HG02943 (cell line): Measurements from ENCODE around the gene RGL3.
"Not testable (repeated sequence)": the region's sequence is repeated elsewhere in the genome, so short reads cannot be mapped to it uniquely, and the experiment has no call there.

ENCODE experiments used
- ATAC-seq: cut with Tn5 transposase; IDR thresholded peaks from one replicate; pipeline ENCODE4 v1.9.1; 2021; ENCODE audit warnings: mild to moderate bottlenecking, low read depth, moderate library complexity; ENCODE audit not compliant: unreplicated experiment

Gene RGL3

DNA sequence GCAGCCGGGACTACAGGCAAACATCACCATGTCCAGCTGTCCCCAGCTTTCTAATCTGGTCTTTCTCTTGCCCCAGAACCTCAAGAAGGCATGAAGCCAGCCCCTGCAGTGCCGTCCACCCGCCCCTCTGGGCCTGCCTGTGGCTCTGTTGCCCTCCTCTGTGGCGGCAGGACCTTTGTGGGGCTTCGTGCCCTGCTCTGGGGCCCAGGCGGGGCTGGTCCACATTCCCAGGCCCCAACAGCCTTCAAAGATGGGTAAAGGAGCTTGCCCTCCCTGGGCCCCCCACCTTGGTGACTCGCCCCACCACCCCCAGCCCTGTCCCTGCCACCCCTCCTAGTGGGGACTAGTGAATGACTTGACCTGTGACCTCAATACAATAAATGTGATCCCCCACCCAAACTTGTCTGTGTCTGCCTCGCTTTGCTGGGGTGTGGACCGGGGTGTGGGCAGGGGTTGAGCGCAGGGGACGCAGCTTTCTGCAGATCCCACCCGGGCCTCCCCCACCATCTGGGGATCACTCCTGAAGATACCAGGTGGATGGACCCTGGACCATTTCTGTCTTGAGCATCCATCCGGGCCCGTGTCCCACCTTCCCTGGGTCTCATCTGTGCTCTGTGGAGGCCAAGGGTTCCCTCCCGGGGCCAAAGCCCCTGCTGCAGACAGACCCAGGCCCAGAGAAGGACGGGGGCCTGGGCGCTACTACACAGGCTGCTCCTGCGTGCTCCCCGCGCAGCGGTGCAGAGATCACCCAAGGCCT lies 31.6 kb upstream of the RGL3 start:
- ATAC-seq: no peak

DNA sequence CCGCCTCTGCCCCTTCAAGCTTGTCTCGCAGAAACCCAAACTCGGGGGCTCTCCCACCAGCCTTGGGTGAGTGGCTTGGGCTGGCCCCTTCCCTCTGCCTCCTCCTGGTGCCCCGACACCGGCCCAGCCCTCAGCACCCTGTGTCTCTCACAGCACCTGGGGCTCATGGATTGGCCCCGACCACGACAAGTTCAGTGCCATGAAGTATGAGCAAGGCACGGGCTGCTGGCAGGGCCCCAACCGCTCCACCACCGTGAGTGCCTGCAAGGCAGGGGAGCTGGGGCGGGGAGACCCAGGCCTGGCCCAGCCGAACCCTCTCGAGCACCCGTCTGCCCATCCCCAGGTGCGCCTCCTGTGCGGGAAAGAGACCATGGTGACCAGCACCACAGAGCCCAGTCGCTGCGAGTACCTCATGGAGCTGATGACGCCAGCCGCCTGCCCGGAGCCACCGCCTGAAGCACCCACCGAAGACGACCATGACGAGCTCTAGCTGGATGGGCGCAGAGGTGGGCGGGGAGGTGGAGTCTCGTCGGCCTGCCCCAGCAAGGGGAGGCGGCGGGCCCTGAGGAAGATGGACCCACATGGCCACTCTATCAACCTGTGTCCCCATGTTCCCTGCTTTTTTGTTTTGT lies 29.9 kb upstream of the RGL3 start:
- ATAC-seq: no peak

DNA sequence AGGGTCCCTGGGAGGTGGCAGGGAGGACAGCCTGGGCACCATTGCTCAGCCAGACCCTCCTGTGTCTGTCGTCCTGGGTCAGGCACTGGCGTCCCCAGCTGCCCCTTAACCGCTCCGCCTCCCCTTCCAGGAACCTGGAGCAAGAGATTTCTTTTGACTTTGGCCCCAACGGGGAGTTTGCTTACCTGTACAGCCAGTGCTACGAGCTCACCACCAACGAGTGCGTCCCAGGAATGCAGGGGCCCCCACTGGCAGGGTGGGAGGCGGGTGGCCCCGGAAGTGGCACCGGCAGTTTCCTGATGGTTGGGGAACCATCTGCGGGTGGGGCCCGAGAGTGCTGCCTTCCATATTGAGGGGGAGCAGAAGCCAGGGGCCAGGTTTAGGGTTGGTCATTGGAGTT lies 29.3 kb upstream of the RGL3 start:
- no peak for ATAC-seq

DNA sequence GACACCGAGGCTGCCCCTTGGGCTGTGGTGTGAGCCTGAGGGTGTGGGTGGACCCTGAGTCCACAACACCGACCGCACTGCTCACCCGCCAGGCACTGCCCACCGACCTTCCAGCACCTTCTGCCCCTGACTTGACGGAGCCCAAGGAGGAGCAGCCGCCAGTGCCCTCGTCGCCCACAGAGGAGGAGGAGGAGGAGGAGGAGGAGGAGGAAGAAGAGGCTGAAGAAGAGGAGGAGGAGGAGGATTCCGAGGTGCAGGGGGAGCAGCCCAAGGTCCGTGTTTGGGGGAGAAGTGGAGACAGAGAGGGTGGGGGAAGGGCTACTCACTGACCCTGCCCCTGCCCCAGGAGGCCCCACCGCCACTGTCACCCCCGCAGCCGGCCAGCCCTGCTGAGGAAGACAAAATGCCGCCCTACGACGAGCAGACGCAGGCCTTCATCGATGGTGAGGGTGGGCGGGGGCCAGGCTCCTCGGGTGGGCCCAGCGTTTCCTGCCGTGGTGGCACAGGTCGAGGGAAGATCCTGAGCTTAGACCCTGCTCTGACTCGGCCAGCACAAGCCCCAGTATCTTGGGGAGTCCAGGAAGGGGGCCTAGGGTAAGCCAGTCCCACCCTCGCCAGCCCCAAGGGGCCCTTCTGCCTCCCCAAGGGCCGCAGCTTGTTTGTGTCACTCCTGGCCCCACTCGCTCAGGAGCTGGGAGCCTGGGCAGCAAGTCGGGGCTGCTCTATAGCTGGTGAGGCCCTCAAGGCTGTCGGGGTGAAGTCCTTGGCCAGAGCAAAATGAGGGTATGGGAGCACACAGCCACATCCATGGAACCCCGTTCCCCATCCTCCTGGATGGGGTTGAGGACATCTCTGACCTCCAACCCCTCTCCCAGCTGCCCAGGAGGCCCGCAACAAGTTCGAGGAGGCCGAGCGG lies 28.5 kb upstream of the RGL3 start:
- no peak for ATAC-seq

DNA sequence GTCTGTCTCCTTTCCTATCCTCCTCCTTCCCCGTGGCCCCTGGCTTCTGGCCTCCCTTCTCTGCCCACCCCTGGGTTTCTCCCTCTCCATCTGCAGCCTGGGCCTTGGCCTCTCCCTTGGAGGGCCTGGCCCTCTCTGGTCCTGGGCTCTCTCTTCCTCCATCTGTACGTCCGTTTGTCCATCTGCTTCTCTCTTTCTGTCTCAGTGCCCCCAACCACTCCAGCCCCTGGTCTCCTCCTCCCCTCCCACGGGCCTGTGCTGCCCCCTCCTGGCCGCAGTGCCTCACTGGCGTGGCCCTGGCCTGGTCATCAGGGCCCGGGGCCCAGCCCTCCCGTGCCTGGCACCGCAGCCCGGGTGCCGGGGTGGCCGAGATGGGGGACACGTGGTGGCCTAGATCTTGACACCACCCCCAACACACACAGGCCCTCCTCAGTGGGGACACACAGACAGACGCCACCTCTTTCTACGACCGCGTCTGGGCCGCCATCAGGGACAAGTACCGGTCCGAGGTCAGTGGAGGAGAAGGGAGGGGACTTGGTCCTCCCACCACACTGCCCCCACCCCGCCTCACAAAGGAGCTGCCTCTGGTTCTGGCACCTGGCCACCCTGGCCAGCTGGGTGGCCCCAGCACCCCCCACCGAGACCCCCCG lies 27.7 kb upstream of the RGL3 start:
- no peak for ATAC-seq

DNA sequence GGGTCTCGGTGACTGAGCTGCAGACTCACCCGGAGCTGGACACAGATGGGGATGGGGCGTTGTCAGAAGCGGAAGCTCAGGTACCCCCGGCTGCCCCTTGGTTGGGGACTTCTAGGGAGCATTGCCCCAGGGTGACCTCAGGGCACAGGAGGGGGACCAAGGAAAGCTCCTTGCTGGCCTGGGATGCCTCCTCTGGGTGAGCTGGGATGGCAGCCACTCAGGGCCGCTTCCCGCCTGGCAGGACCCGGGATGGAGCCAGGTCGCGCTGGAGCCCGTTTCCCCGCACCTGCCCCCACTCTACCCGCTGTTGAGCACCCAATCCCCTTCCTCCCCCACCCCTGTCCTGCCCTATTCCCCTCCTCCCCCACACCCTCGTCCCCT lies 27.1 kb upstream of the RGL3 start:
- ATAC-seq: no peak

DNA sequence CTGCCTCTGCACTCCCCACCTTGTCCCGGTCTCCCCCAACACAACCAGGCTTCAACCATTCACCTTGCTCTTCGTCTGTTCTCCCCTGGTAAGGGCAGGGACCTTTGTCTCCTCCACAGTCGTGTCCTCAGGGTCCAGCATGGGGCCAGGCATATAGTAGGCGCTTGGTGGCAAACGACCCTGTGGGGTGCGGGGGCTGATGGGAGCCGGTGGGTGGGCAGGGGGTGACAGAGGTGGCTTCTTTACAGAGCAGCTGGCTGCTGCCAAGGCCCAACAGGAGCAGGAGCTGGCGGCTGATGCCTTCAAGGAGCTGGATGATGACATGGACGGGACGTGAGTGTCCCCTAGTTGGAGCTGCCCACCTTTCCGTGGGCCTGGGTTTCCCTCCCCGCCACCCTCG lies 26.0 kb upstream of the RGL3 start:
- ATAC-seq: no peak

DNA sequence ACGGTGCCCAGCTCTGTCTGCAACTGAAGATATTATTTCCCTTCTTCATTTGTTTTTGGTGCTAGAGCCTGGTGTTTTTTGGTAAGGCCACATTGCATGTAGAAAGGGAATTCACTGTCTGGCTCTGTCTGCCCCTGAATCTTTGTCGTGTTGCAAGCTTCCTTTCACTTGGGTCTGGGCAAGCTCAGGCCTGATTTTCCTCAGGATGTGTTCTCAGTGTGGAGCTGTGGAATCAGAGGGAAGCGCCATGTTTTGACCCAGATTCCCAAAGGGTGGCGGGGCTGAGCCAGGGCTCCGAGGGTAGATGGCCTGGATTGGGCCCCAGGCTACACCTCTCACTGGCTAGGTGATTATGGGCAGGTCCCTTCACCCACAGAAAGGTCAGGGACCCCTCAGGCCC lies 24.9 kb upstream of the RGL3 start:
- no peak for ATAC-seq

DNA sequence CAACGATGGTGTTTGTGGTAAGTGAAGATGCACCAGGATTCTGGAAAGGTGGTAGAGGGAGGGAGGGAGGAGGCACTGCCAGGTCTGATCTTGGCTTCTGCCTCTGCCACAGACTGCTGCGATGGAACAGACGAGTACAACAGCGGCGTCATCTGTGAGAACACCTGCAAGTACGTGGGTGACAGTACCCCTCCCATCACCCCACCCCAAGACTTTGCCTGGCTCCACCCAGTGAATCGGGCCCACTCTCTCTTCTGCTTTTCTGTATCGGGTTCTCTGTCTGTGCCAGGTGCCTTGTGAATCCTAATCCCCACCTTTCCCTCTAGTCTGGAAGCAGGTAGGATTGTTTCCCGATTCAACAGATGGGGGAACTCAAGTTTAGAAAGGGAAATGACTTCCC lies 18.8 kb upstream of the RGL3 start:
- ATAC-seq: no peak

DNA sequence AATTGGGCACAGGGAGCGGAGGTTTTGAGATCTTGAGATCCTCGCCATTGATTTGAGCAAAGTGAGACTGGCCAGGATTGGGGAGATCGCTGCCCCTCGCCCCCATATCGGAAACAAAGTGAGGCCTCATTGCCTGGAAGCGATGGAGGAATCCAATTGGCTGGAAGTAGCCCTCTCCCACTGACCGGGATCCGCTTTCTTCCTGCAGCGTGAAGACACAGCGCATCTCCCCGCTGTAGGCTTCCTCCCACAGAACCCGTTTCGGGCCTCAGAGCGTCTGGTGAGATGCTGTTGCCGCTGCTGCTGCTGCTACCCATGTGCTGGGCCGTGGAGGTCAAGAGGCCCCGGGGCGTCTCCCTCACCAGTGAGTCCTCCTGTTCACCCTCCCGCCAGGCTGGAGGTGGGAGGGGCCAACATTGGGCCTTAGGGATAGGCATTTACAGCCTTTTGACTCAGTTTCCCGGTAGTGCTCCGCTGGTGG lies 16.8 kb upstream of the RGL3 start:
- ATAC-seq: no peak

DNA sequence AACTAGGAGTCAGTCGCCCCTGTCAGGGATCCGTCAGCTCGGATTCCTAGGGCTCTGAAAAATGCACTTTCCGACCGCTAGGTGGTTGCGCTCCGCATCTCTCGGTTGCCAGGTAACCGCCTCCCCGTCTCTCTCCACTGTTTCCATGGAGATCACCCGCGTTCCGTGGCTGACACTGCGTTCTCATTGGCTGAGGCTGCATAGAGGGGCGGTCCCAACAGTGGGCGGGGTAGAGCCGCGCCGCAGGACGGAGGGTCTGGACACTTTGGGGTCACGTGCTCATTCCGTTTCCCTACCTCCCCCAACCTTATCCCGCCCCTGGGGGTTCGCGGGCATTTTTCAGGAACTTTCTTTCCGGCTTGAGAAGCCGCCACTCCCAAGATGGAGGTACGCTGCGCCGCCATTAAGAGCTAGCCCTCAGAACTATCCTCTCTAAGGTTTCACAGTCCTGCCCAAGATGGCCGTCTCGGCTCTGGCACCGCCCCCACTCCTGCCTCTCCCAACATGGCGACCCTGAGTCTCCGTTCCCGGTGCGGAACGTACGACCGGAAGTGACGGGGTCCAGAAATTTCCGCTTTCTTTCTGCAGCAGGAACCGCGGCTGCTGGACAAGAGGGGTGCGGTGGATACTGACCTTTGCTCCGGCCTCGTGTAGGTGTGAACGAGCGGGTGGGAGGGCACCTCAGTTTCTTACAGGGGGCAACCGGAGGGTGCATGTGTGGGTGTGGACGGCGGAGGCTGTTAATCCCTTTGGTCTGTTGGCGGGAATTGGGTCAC lies 16.1 kb upstream of the RGL3 start, which contains the start of the genes ODAD3 and PRKCSH:
Gene ODAD3 (minus strand): TSS at position 65 of the 776 bp plus-strand sequence. CDS start 105 bp downstream, outside the sequence.
Gene PRKCSH (plus strand): TSS at position 579 of the 776 bp plus-strand sequence. CDS start 483 bp downstream, outside the sequence.
- peak; percentile 87 for ATAC-seq

DNA sequence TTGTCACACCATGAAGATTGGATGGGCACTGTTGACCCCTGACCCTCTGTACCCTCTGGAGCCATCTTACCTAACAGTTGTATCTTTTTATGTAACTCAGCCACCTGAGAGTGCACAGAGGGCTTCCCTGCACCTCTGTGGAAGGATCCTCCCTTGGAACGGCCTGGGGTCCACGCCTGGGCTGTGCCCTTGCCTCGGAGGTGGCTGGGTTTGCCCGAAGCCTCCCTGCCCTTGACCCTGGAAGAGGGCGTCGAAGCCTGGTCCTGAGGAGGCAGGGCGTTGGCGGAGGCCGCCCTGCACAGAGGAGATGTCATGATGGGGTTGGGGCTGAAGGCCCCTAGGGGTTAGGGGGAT lies 15.6 kb upstream of the RGL3 start:
- no peak for ATAC-seq

DNA sequence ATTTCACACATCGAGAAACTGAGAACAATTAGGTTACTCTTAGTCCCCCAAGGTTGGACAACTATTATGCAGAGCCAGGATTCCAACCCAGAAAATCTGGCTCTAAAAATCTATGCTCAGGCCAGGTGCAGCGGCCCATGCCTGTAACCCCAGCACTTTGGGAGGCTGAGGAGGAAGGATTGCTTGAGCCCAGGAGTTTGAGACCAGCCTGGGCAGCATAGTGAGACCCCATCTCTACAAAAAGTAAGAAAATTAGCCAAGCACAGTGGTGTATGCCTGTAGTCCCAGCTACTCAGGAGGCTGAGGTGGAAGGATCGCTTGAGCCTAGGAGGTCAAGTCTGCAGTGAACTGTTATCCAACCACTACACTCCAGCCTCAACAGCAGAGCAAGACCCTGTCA lies 14.4 kb upstream of the RGL3 start:
- ATAC-seq: not testable (repeated sequence)

DNA sequence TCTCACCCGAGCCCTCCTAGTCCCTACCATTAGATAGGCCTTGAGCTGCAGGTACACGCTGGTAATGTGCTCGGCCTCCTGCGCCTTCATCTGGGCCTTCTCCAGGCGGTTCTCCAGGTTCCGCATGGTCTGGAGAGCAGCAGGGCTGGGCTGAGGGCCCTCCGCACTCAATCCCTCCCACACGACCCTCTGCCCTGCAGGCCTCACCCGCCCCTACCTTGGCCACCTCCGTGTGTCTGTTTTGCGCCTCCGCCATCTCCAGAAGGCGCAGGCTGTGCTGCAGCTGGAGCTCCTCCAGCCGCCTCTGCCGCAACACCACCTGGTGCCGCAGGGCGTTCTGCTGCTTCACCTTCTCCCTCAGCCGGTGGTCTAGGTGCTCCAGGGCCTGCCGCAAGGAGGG lies 7.5 kb upstream of the RGL3 start:
- ATAC-seq: no peak

DNA sequence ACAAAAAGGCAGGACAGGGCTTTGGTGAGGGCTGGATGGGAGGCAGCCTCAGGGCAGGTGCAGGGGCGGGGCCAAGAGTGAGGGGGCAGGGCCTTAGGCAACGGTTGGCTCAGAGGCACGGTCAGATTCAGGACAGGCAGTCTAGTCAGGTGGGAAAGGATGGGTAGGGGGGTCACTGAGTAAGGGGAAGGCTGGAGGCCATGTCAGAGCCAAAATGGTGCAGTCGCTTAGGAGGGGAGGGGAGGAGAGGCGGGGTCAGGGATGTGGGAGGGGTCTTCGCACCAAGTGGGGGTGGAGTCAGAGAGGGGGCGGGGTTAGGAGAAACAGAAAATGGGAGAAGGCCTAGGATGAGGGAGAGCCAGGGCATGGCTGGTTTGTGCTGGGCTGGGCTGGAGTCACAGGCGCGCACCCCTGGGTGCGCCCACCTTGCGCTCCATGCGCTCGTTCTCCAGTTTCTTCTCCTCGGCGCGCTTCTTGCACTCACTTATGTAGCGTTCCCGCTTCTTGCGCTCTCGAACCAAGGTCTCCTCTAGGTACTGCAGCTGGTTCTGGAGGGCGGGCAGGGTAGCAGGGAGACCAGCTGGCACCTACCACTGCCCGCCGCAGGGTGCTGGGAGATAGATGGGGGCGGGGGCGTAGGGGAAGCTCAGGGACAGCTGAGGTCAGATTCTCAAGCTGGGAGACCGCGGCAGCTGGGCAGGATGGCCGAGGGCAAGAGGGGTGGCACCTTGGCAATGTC lies 6.8 kb upstream of the RGL3 start:
- no peak for ATAC-seq

DNA sequence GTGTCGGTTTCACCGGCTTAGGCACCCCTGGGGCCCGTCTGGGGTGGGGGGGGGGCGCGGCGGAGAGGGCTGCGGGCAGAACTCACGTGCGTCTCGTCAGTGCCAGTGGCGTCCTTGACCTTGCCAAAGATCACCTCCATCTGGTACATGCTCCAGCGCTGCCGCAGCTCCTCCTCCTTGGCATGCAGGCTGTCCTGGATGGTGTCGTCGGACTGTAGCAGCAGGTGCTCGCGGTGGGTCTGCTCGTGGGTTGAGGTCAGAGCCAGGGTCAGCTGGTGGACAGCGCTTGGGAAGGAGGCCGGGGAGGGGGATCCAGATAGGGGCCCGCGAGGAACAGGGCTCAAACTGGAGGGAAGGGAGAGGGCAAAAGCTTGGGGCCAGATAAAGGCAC lies 4.7 kb upstream of the RGL3 start:
- ATAC-seq: no peak

DNA sequence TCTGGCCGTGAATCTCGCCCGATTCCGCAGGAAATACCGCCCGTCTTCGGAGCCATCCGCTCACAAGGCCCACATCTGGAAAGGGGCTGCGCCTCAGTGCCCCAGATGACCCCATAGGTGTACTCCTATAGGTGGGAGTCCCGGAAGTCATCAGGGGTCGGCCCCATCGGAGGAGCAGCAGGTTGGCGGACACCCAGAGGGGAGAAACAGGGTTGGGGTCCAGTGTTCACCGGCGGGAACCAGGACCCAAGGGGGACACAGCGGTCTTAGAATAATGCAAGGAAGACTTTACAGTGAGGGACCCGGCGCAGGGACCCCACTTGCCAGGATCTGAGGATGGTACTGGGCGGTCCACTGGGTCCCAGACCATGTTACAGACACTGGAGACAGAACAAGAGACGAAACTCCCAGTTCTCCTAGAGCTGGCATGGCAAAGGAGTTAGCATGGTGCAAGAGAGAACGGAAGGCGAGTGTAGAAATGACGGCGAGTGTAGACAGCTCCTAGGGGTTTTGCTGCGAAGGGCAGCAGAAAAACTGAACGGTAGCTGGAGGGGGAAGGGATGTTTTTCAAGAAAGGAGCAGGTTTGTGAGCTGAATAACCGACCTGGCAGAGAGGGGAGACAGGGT lies 4.2 kb upstream of the RGL3 start:
- ATAC-seq: no peak

DNA sequence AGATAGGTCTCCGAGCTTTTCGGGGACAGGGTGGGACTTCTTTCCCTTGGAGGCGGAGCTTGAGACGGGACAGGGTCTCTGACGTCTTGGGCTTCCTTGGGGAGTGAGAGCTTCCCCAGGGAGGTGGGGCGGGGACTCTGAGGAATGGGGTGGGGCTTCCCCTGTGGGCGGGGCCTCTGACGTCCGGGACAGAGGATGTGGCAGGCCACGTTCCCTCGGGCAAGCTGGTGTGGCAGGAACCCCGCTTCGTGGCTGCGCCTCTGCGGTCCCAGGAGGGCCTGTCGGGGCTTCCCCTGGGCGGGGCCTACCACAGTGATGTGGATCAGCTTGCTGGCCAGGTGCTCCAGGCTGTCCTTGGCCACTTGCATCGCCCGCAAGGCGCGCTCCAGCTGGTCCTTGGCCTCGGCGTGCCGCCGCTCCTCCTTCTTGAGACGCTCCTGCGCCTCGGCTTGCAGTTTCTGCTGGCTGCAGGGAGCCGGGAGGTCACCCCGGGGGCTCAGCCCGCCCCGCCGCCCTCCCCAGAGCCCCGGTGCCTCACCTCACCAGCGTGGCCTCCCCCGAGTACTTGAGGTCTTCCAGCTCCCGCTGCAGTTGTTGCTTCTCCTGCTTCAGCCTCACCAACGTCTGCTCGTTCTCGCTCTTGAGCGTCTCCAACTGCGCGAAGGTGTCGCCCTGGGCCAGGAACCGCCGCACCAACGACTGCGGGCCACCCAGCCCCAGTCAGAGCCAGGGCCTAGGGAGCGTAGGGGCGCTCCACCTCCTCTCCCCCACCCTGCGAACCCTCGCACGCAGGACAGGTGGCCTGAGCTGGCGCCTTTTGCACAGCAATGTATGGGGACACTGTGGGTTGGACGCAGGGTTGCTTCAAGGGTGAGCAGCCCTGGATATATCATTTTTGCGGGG lies 3.3 kb upstream of the RGL3 start:
- no peak for ATAC-seq
